HepG2 (cell line): Measurements from ENCODE around the gene ACCSL. TPM values are rescaled to one million over a fixed set of nuclear protein-coding genes. Genes with fewer than 3 reads are reported as not detected.

Experiments used
- ATAC-seq: fragments of 200-7000 bp; cut with Tn5 transposase; 3 replicates; pipeline ENCODE4 v1.9.1; 2020; ENCODE audit warnings: mild to moderate bottlenecking, moderate library complexity
- BruUV-seq: library from RNA; stranded (reverse); fragments of 400-500 nt; replicated peaks from 2 replicates; lab custom pipeline; 2021; lab: Mats Ljungman, UMichigan
- CTCF ChIA-PET: fragments of 300-600 bp; formaldehyde crosslinking; extraction: SDS; loops from one replicate; lab custom pipeline; 2021; ENCODE audit warnings: low total read pairs, inconsistent platforms, low intra/inter-chr PET ratio; lab: Yijun Ruan, JAX
- POLR2A ChIA-PET: fragments of 350-600 bp; sonication (Branson Sonifier 250); formaldehyde crosslinking; loops from one replicate; lab custom pipeline; 2020; ENCODE audit warnings: antibody characterized with exemption, inconsistent platforms; lab: Yijun Ruan, JAX
- DNase-seq: peaks from one replicate; pipeline ENCODE4 v3.0.0-alpha.2; 2015; ENCODE audit warnings: low spot score
- FAIRE-seq: peaks from 3 replicates; lab custom pipeline; 2011; peaks lifted over from hg19 to GRCh38; lab: Jason Lieb, UNC
- H2AFZ ChIP-seq: one replicate; pipeline ENCODE4 v1.6.1; 2011; ENCODE audit warnings: low read length, inconsistent platforms
- H3K27ac ChIP-seq: fragments of 300-600 bp; 3 replicates; pipeline ENCODE4 v1.8.0; 2011; ENCODE audit warnings: mixed run types, mild to moderate bottlenecking, mixed read lengths, low read length, inconsistent platforms; ENCODE audit not compliant: insufficient read depth; ENCODE audit errors: extremely low read length
- H3K27me3 ChIP-seq, 2 experiments: fragments of 200-600 bp in 1 of 2; 2 replicates in 1 of 2; 3 replicates in 1 of 2; pipeline versions ENCODE4 v1.6.0 to v1.8.0; 2011; ENCODE audit warnings: low read length in 2 of 2, mild to moderate bottlenecking in 2 of 2, moderate library complexity in 2 of 2, inconsistent platforms in 1 of 2; ENCODE audit not compliant: insufficient read depth in 2 of 2, control insufficient read depth in 1 of 2
- H3K36me3 ChIP-seq, 2 experiments: fragments of 200-600 bp in 1 of 2; replicated peaks in 1 of 2; 2 replicates in 1 of 2; 3 replicates in 1 of 2; pipeline versions ENCODE4 v1.5.1 to v1.8.0; 2011; ENCODE audit warnings: low read length in 2 of 2, inconsistent platforms in 1 of 2; ENCODE audit not compliant: insufficient read depth in 2 of 2, control insufficient read depth in 1 of 2
- H3K4me1 ChIP-seq: 2 replicates; pipeline ENCODE4 v1.5.1; 2012; ENCODE audit warnings: low read length, inconsistent platforms; ENCODE audit not compliant: insufficient read depth
- H3K4me2 ChIP-seq: 2 replicates; pipeline ENCODE4 v1.6.0; 2011; ENCODE audit warnings: low read depth, low read length, inconsistent platforms
- H3K4me3 ChIP-seq, 3 experiments: fragments of 200-600 bp in 1 of 3; sonication (generic), shearing (Covaris generic) in 1 of 3; replicated peaks in 1 of 3; 2 replicates each; pipeline ENCODE4 v1.5.1; 2011 to 2016; ENCODE audit warnings: low read length in 3 of 3, inconsistent platforms in 2 of 3, low read depth in 2 of 3, mild to moderate bottlenecking in 2 of 3, control low read depth in 1 of 3, mixed read lengths in 1 of 3; ENCODE audit not compliant: insufficient read depth in 1 of 3
- H3K79me2 ChIP-seq: one replicate; pipeline ENCODE4 v1.6.1; 2011; ENCODE audit warnings: low read length, inconsistent platforms; ENCODE audit not compliant: insufficient read depth
- H3K9ac ChIP-seq: 2 replicates; pipeline ENCODE4 v1.6.0; 2011; ENCODE audit warnings: mild to moderate bottlenecking, low read depth, low read length, inconsistent platforms; ENCODE audit not compliant: insufficient read depth
- H3K9me3 ChIP-seq: 2 replicates; pipeline ENCODE4 v1.5.1; 2012; ENCODE audit warnings: mild to moderate bottlenecking, low read length
- H4K20me1 ChIP-seq: 2 replicates; pipeline ENCODE4 v1.6.0; 2011; ENCODE audit warnings: inconsistent platforms, mild to moderate bottlenecking, low read length, moderate library complexity; ENCODE audit not compliant: insufficient read depth
- HOXD1 ChIP-seq: sonication (generic); formaldehyde crosslinking; IDR thresholded peaks from 2 replicates; pipeline ENCODE4 v1.5.0; 2020; ENCODE audit warnings: missing genetic modification reagents
- MEF2D ChIP-seq: sonication (generic); formaldehyde crosslinking; IDR thresholded peaks from 2 replicates; pipeline ENCODE4 v1.5.1; 2020; ENCODE audit warnings: mild to moderate bottlenecking, missing genetic modification reagents
- PAXIP1 ChIP-seq: sonication (generic); formaldehyde crosslinking; conservative IDR thresholded peaks from 2 replicates; pipeline ENCODE4 v1.4.0; 2020; ENCODE audit warnings: mild to moderate bottlenecking, missing genetic modification reagents, moderate library complexity
- ZNF276 ChIP-seq: sonication (generic); formaldehyde crosslinking; IDR thresholded peaks from 2 replicates; pipeline ENCODE4 v1.4.0; 2020; ENCODE audit warnings: mild to moderate bottlenecking, low read depth, missing genetic modification reagents
- ZNF468 ChIP-seq: sonication (generic); formaldehyde crosslinking; IDR thresholded peaks from 2 replicates; pipeline ENCODE4 v1.8.0; 2022; ENCODE audit warnings: mild to moderate bottlenecking, moderate library complexity, missing genetic modification reagents
- ZNF558 ChIP-seq: sonication (generic); formaldehyde crosslinking; IDR thresholded peaks from 2 replicates; pipeline ENCODE4 v1.9.0; 2022; ENCODE audit warnings: mild to moderate bottlenecking, missing genetic modification reagents, borderline replicate concordance
- ZNF720 ChIP-seq: sonication (generic); formaldehyde crosslinking; IDR thresholded peaks from 2 replicates; pipeline ENCODE4 v1.4.0; 2020; ENCODE audit warnings: missing genetic modification reagents
- ZNF749 ChIP-seq: sonication (generic); formaldehyde crosslinking; IDR thresholded peaks from 2 replicates; pipeline ENCODE4 v1.8.0; 2022; ENCODE audit warnings: mild to moderate bottlenecking, missing genetic modification reagents, moderate library complexity, borderline replicate concordance
- ZNF839 ChIP-seq: sonication (generic); formaldehyde crosslinking; IDR thresholded peaks from 2 replicates; pipeline ENCODE4 v1.4.0; 2020; ENCODE audit warnings: missing genetic modification reagents, mild to moderate bottlenecking, borderline replicate concordance
- WGBS: methylation state at CpG from one replicate; pipeline ENCODE4 v1.1.6; 2017; ENCODE audit warnings: low lambda C conversion rate; 5-methylcytosine and 5-hydroxymethylcytosine counted together
- in situ Hi-C: cut with HindIII; loops from 2 replicates; pipeline ENCODE4 v1.10.0; 2017; ENCODE audit warnings: low pct_unique_long_range_greater_than_20kb; ENCODE audit not compliant: extremely low pct_ligation_motif_present
- intact Hi-C: fragments of 100-400 bp; cut with micrococcal nuclease; formaldehyde crosslinking; loops from one replicate; pipeline ENCODE4 v1.10.0; 2022; ENCODE audit not compliant: unreplicated experiment
- polyA plus RNA-seq, 8 experiments: library from polyadenylated mRNA; depleted of rRNA in 3 of 8; stranded (reverse) in 7 of 8; unstranded in 1 of 8; fragments of >200 nt; fragmentation: Illumina TruSeq in 4 of 8; extraction: Trizol in 4 of 8; gene quantifications; 2 replicates each; pipeline versions ENCODE4 v1.2.1 to v1.2.3, GENCODE V29; 2011 to 2016; ENCODE audit warnings: low read depth in 4 of 8, missing spikeins in 1 of 8, mixed read lengths in 1 of 8; ENCODE audit not compliant: insufficient read depth in 1 of 8
- total RNA-seq, 5 experiments: library from RNA; depleted of rRNA; stranded (reverse); fragments of >200 nt; fragmentation: Illumina TruSeq; extraction: Trizol; gene quantifications; 2 replicates each; pipeline ENCODE4 v1.2.3, GENCODE V29; 2016; ENCODE audit warnings: low read depth in 1 of 5

Gene ACCSL
- total and polyA plus RNA-seq, 2 of the 13 experiments (the other 11 are each of a cell fraction or from before 2014, with no cell fraction given): not detected

- TF ChIP-seq ZNF276 (no peak), MEF2D (no peak), ZNF839 (CRISPR knock-in tag) (no peak), HOXD1 (no peak), ZNF749 (CRISPR knock-in tag) (no peak), ZNF468 (no peak), ZNF720 (CRISPR knock-in tag) (no peak)
These were observed 10.5 kb downstream of the ACCSL start (continued) for GRCh38 chr11:44058275-44058674.

- intact Hi-C loops: no loop called here
- ATAC-seq (no peak), FAIRE-seq (no peak), DNase-seq (no peak)
- H3K4me2 ChIP-seq: no peak overlapping the region
- BruUV-seq: no TSS peak
- no peak overlapping the region for H2AFZ ChIP-seq
- ChIA-PET POLR2A (no interaction called here), CTCF (no interaction called here)
- 0 out of 2 replicates have a peak, but pooled peaks cover 13% of the 10 kb centered on the region for H3K4me1 ChIP-seq
- no peaks in the 10 kb centered on the region for H3K79me2 ChIP-seq
- H3K36me3 ChIP-seq: no peaks in the 10 kb centered on the region
- in situ Hi-C loops: no loop called here
- peaks cover 0 to 8% of the 10 kb centered on the region in 2 experiments; a peak in 2 of 5 replicates for H3K27me3 ChIP-seq
- no peak overlapping the region for H3K4me3 ChIP-seq
- no peak overlapping the region for H3K27ac ChIP-seq
- H3K9ac ChIP-seq: no peak overlapping the region
- no peaks in the 10 kb centered on the region for H3K9me3 ChIP-seq
- 5% methylated on average over 1 of the region's 4 CpGs for WGBS
- H4K20me1 ChIP-seq: no peaks in the 10 kb centered on the region
- TF ChIP-seq ZNF558 (CRISPR knock-in tag) (no peak), PAXIP1 (CRISPR knock-in tag) (no peak)
- TF ChIP-seq, all 625 proteins: peak for 0
These were observed 17.4 kb downstream of the ACCSL start for GRCh38 chr11:44065161-44065661.
